Cardiac fibroblast (primary cell): ENCODE results near the gene UGT3A2.

ENCODE experiments used
- DNase-seq, 2 donors: peaks; one replicate each; pipeline versions ENCODE4 v3.0.0 to v3.0.0-alpha.2; 2010; ENCODE audit warnings: low read depth in 2 of 2
- H3K4me3 ChIP-seq, 2 donors: replicated peaks in 1 of 2; 1 replicate in 1 of 2; 2 replicates in 1 of 2; pipeline ENCODE4 v1.5.1; 2011; ENCODE audit warnings: low read depth in 2 of 2, low read length in 2 of 2, mild to moderate bottlenecking in 2 of 2, moderate library complexity in 1 of 2
- TF ChIP-seq, protein P1 (sequence below): IDR thresholded peaks from one replicate; pipeline ENCODE4 v1.5.1; 2011; ENCODE audit warnings: low read depth, mild to moderate bottlenecking, low read length, inconsistent platforms

Gene UGT3A2

DNA sequence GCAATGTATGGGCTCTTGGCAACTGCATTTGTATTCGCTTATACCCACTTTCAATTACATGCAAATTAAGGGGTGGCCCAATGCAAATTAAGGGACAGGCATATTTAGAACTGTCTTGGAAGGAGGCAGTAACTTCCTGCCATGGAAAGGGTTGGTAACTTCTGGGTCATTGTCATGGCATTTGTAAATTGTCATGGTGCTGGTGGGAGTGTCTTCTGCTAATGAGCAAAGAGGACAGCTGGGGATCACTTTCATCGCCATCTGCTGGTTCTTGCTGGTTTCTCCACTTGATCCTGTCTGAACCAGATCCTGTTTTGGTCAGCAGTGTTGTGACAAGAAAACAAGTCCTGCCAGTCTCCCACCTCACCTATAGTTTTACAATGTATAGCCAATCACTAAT lies 23.3 kb upstream of the UGT3A2 start:
- TF ChIP-seq, protein P1, sequence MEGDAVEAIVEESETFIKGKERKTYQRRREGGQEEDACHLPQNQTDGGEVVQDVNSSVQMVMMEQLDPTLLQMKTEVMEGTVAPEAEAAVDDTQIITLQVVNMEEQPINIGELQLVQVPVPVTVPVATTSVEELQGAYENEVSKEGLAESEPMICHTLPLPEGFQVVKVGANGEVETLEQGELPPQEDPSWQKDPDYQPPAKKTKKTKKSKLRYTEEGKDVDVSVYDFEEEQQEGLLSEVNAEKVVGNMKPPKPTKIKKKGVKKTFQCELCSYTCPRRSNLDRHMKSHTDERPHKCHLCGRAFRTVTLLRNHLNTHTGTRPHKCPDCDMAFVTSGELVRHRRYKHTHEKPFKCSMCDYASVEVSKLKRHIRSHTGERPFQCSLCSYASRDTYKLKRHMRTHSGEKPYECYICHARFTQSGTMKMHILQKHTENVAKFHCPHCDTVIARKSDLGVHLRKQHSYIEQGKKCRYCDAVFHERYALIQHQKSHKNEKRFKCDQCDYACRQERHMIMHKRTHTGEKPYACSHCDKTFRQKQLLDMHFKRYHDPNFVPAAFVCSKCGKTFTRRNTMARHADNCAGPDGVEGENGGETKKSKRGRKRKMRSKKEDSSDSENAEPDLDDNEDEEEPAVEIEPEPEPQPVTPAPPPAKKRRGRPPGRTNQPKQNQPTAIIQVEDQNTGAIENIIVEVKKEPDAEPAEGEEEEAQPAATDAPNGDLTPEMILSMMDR, result peak; percentile 54
- no peak overlapping the region for H3K4me3 ChIP-seq
- DNase-seq, result peak; percentile 21 to 43

DNA sequence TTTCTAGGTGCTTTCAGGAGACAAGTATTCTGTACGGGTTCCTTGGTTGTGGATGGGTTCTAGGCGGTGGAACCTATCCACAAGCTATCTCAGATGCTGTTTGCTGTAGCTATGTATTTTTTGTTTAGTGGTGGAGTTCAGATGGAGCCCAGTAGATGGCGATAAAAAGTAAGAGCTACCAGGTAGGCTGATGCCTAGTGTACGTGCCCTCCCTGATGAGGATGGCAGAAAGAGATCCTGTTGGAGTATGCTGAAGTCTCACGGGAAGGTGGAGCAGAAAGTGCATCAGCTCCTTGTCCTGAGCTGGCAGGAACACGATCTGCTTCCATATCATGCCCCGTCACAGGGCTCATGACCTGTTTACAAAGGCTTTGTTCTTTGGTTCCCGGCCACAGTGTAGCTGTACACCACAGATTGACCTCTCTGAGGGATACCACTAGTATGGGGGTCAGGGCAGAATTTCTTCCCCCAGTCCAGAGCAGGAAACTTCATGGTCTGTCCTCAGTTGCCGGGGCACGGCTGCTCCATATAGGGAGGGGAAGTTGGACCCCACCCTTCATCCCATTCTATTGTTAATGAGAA lies 12.6 kb upstream of the UGT3A2 start:
- peak; percentile 66 to 71 for DNase-seq
- H3K4me3 ChIP-seq, result no peak overlapping the region
- TF ChIP-seq, protein P1, result peak; percentile 72

DNA sequence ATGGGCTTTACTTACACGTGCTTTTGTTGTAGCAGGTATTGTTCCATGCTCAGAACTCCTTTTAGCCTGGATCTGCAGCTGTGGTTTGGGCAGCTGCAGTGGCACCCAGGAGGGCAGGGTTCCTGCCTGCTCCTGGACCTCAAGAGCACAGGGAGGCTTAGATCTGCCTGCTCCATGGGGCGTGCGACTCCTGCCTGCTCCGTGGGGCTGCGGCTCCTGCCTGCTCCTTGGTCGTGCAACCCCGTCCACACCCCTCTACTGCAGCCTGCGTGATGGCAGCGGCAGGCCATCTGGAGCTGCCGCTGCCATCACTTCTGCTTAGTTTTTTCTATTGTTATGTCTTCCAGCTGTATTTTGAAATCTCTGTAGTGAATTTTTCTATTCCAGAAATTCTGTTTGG lies 11.7 kb upstream of the UGT3A2 start:
- TF ChIP-seq, protein P1, result no peak
- DNase-seq, result no peak
- no peak overlapping the region for H3K4me3 ChIP-seq

DNA sequence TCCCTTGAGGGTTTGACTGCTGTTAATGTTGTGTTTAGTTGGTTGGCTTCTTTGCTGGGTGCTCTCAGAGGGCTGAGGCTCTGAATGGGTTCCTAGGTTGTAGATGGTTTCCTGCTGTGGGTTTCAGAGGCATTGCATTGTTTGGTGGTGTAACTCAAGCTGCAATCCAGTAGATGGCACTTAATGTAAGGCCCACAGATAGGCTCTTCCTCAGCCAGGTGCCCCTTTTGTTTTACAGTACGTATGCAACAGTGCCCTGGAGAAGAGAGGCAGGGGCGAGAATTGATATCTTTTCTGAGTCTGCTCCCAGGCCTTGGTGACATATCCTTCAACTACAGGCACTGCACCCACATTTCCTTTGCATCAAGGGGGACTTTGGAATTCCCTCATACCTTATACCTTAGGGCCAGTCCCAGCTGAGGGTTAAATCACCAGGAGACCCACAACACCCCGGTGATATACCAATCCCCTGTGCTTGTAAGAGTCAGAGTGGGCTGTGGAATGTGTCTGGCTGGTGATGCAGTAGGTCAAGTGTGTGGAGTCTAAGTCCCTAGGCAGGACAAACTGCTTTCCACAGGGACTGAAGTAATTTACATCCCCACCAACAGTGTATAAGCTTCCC lies 7.0 kb upstream of the UGT3A2 start:
- TF ChIP-seq, protein P1, result peak; percentile 5
- peak; percentile 13 to 14 for DNase-seq
- H3K4me3 ChIP-seq, result no peak overlapping the region

DNA sequence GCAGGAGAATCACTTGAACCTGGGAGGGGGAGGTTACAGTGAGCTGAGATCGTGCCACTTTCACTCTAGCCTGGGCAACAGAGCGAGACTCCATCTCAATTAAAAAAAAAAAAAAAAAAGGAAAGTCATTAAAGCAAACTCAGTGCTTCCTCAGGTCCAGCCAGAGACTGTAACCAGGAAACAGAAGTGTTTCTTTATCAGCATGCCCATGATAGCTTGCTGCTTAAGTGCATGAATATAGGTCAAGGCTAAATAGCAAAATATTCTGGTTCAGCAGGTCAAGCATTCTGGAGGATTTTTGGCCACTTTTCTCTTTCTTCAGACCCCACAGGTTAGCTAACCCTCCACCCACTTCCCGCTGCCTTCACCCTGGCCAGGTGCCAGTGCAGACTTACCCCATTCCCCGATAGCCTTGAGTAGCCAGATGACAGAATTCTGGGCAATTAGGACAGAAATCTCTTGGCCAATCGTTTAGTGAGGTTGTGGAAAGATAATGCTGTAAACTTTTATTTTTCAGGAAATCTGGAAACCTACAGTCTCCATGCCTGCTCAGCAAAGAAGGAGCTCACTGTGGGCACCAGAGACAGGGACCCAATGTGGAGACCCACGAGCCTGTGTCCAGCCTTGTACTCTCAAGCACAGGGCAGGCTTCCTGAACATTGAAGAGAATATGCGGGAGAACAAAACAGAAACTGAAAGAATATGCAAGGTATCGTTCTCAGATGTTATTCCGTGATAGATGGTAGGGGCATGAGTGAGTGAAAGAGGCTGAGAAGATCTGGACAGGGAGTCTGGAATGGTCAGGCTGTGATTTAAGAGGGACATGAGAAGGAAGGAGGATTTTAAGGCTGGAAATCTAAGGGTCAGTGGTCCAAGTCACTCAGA lies 4.2 kb upstream of the UGT3A2 start:
- no peak for DNase-seq
- no peak overlapping the region for H3K4me3 ChIP-seq
- TF ChIP-seq, protein P1, result no peak

DNA sequence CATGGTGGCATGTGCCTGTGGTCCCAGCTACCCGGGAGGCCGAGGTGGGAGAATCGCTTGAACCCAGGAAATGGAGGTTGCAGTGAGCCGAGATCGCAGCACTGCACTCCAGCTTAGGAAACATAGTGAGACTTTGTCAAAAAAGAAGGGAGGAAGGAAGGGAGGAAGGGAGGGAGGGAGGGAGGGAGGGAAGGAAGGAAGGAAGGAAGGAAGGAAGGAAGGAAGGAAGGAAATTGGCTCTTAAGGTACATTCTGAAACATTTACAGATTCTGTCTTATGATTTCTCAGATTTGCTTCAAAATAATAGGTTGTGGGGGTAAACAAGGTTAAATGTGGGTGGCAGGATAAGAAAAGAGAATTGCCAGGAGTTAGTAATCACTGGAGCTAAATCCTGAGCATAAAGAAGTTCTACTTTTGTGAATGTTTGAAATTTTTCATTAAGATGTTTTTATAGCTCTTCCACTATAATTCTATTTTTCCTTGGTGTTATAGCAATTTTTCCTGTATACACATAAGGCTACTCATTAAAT lies 2.1 kb upstream of the UGT3A2 start:
- TF ChIP-seq, protein P1, result no peak
- no peak for DNase-seq
- H3K4me3 ChIP-seq, result no peak overlapping the region
